GM21381 (cell line): ENCODE measurements around the gene CDH13.
A peak's percentile ranks its signal among the peaks of the same experiment; 100 is the strongest.

Experiments used
- ATAC-seq: cut with Tn5 transposase; IDR thresholded peaks from one replicate; pipeline ENCODE4 v1.9.1; 2021; ENCODE audit warnings: mild to moderate bottlenecking, moderate library complexity; ENCODE audit not compliant: unreplicated experiment

Gene CDH13

DNA sequence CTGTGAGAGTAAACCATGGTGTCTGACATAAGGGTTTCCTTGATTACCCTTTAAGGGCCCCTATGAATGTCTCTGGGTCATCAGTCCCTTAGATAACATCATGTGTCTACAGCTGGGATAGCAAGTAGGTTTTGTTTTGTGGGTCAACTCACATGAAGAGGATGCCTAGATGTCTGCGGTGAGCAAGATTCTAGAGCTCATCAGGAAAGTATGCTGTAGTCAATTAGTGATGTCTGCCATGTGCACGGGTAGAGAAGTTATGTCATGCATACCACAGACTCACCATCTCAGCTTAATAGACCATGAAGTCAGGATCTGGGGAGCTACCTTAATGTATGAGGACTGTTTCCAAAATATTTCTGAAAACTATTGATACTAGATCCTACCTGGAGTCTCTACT lies 57.5 kb downstream of the CDH13 start:
- ATAC-seq, result no peak

DNA sequence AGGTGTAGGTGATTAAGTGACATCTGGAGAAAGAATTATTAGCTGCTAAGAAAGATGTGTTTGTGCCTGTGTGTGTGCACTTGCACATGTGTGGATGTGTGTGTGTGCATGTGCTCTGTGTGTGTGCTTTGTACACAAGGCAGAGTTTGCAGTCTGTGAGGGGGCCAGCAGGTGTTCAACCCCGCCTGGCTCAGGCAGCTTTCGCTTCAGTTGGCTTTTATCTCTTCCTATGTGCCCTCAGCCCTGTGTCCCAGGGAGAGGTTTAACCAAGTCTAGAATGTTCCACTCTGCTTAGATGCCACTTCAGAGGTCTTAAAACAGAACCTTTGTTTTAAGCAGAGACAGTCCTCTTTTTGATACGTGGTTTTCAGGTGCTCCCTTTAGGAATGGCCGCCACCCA lies 58.8 kb downstream of the CDH13 start:
- ATAC-seq, result no peak

DNA sequence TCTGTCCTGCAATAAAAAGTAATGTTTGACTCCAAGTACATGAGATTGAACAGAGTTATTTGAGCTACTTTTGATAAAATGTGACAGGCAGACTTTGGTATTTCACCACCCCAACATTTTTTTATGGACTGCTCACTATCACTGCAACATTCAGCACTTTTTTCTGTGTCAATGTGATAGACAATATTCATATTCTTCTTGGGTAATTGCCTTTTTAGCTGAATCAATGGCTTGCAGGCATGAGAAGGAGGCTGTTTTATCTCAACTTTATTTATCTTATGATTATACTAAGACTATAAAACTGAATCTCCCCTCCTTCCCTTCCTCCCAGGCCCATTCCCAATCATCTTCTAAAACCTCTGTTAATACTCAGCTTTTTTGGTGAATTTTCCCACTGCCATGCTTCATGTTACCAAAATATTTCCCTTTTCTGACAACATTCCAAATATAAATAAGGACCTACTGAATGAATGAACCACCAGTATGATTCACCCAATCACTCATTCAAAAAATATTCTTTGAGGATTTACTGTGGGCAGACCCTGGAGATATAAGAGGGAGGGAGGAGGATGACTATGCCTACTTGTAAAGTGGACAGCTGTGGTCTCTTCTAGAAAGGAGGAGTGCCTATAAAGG lies 67.6 kb downstream of the CDH13 start:
- no peak for ATAC-seq

DNA sequence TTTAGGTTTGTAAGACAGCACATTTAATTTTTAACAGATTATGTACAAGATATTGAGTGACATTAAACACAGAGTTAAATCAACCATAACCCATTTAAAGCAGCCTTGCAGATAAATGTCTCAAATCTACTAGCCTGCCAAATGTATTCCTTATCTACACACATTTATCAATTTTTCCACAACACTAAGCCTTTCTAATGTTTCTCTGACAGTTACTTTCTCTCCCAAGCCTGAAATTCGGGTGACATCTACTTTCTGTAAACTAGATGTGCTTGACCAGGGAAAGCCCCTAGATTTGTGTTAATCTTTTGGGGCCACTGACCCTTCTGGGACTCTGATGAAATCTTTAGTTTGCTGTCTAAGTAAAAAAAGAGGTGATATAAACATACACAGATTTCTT lies 69.0 kb downstream of the CDH13 start:
- ATAC-seq, result no peak

DNA sequence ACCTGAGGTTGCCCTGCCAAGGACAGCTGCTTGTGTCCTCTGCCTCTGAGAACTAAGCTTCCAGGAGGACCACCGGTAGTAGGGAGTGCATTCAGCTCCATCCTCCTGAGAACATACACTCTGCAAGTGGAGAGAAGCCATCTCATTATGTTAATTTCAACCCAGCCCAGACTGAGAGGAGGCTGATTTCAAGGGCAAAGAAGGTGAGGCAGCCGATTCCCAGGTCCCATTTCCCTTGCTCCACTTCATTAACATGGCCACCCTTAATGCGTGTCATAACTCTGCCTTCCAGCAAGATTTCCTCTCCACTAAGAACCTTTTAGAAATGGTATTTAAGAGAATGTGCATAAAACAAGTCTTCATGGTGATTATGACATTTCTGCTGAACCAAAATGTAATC lies 72.5 kb downstream of the CDH13 start:
- ATAC-seq, result no peak

DNA sequence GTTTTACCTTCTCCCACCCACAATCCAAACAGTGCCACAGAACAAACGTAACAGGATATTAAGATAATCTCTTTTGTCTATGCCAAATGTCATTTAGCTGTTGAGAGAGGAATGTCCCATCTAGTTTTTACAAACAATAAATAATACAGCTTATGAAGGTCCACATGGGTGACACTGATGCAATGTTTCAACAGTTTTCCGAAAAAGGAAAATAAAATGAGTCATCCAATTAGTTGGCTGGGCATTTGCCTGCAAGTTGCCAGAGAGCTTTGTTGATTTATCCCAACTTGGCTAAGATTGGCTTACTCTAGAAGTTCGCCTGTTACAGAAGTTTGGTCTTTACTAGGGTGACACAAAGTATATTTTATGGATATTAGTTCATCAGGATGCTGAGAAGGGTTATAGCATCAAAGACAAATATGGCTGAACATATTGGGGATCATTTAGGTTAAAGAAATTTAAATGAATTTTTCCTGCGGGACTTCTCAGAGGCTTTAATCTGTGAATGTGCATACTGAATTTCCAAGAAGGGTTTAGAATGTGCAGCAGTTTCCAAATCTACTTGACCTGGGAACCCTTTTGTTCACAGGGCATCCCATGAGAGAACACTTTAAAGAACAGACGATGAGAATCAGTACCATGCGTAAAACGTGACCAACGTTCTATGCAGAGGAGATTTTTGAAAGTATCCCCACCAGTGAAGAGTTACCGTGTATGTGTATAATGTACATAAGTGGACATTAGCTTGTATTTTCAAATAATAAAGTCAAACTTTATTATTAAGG lies 73.1 kb downstream of the CDH13 start:
- ATAC-seq, result no peak

DNA sequence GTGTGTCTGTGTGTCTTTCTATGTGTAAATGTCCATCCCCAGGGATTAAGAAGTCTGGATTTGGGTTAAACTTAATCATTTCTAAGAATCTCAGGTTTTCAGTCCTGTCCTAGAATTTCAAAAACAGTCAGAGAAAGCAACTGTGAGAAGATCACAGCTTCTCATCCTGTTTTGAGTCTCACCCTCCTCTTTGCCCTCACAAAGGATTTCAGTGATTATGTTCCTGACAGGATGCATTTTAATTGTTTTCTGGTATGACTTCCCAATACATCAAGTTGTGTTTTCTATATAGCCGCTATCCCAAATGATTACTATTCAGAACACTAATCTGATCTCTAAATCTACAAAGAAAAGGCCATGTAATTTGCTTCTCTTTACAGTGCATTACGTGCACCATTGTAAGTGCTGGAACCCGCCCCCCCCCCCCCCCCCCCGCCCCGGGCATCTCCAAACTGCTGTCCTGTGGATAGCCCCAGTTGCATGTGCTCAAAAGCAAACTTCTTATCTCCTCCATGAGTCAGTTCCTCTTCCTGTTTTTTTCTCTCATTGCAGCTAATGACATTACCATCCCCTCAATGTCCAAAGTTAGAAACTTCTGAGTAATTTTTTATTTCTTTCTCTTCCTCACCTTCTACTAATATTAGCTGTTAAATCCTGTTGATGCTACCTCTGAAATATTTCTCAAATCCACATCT lies 73.9 kb downstream of the CDH13 start:
- no peak for ATAC-seq

DNA sequence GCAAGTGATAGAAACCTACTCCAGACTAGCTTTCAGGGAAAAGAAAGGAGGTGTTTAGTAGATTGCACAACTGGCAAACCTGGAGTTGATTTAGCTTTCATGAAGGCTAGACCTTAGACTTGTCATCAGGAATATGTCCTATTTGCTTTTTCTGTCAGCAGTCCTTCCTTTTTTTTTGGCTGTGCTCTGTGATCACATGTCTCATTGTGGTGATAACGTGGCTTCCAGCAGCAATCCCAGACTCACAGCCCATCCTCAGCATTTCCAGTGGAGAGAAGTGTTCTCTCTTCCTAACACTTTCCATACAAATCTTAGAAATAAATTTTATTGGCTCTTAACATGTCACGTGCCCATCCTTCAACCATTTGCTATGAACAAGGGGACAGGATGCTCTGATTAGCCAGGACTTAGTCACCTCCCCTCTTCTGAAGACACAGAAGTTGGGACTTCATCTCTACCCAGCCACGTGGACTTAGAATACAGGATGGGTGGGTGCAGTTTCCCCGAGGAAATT lies 74.7 kb downstream of the CDH13 start:
- no peak for ATAC-seq

DNA sequence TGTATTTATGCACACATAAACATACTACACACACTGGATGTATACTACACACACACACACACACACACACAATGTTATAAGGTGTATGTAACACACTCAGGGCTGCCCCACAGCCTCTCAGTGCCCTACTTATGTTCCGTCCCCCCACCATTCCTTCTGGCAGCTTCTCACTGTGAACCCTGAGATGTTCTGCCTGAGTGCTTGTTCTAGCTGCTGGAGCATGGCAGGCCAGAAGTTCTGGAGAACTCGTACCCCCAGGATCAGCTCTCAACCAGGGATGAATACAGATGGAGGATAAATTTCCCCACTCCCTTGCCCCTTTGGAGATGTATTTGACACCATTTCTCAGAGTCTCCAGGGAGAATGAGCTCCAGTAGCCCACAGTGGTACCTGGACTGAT lies 76.4 kb downstream of the CDH13 start:
- no peak for ATAC-seq

DNA sequence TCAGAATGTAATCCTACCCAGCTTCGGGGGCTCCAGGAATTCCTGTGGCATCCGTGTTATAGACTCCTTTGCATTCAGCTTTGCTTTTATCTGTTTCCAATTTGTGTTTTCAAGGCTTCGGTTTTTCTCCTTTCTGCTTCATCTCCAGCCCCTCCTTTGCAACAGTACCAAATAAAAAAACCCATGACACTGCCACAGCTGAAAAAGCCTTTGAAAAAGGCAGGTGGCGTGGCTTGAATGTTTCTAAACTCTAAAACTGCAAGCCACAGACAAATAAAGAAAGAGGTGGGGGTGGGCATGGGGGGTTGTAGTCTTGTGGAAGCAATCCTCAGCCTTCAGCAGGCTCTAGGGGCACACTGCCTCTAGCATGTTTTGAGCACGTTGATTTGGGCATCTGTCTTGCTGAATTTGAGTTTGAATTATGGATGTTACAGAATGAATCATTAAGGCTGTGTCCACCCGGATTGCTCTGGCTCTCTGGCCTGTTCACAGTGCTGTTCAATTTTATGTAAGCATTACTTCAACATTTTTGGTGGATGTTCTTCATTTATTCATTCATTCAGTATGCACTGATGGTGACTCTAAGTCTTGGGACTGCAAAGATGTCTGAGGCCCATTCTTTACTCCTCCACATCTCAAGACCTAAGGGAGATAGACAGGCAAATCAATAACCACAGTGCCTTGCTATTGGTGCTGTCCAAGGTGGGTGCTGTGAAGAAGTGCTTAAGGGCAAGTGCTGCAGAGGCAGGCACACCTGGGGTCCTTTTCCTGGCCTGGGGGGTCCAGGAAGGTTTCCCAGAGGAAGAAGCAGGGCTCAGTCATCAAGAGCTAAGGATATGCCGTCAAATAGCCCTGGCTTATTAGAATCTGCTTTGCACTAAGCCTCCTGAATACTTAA lies 77.4 kb downstream of the CDH13 start:
- no peak for ATAC-seq

DNA sequence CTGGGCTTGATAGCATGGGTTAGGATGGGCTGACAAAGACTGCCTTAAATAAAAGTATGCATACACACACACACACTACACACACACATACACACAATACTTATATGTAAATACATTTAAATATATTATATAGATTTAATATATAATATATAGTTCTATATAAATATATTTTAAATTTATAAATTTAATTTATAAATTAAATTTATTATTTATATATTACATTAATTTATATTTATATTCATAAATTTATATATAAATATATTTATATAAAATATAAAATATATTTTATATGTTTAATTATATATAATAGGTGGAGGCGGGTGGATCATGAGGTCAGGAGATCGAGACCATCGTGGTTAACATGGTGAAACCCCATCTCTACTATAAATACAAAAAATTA lies 83.2 kb downstream of the CDH13 start:
- no peak for ATAC-seq

DNA sequence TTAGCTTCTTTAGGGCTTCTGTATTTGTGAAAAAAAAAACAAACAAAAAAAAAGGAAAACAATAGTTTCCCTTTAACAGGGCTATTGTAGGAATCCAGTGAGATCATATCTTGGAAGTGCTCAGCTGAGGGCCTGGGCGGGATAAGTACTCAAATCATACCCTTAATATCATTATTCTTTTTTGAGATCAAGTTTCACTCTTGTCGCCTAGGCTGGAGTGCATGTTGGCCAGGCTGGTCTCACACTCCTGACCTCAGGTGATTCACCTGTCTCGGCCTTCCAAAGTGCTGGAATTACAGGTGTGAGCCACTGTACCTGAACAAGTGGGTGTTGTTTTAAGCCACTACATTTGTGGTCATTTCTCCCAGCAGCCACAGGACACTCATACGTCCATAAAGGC lies 87.0 kb downstream of the CDH13 start:
- ATAC-seq, result no peak

DNA sequence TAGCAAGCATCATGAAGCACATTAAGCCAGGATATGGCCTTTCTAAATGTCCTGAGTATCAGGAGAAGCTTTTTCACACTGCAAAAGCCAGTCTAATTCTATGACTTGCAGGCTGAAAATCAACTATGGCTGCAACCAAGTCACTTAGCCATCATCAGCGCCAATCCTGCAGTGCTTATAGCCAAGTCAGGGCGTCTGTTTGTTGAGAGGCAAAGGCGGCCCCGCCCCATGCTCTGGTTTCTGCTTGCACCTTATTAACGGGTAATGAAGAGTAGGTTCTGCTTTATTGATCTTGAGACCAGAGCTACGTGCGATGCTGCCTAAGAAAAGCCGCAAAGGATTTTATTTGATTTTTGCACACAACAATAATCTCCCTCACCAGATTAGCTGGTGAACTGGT lies 88.4 kb downstream of the CDH13 start:
- ATAC-seq, result no peak

DNA sequence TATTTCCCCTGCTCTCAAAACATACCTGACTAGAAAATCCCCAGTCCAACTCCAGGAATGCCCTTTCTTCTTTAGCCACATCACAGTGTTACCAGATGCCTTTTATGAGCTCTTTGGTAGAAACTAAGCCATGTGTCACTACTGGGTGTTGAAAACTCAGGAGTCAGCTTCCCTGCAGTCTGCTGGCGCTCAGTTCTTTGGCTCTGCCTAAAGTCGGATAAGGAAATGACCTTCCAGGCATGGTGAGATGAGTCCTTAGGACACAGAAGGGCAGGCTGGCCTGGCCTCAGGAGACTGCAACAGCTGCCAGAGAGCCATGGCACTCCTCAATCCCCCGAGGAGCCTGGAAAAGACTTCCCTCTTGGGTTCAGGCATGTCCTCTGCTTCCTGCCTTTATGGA lies 89.1 kb downstream of the CDH13 start:
- ATAC-seq, result no peak

DNA sequence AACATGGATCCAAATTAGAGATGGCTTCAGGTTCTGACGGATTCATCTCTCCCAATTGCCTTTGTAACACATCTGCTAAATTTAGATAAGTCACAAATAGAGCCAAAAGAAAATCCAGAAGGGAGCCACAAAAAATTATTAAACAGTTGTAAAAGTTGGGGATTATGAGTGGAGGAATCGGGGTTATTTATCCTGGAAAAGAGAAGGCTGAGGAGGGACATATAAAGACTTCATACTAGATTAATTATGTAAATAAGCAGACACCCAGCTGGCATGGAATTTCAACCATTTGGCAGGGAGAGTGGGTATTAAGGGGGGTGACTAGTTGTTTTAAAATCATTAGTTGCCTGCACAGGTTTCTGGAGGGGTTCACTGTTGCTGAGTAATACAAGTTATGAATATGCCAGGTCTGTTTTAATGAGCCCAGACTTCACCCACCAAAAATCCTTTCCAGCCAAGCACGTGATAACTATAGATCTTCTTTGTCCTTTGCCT lies 89.6 kb downstream of the CDH13 start:
- ATAC-seq, result no peak

DNA sequence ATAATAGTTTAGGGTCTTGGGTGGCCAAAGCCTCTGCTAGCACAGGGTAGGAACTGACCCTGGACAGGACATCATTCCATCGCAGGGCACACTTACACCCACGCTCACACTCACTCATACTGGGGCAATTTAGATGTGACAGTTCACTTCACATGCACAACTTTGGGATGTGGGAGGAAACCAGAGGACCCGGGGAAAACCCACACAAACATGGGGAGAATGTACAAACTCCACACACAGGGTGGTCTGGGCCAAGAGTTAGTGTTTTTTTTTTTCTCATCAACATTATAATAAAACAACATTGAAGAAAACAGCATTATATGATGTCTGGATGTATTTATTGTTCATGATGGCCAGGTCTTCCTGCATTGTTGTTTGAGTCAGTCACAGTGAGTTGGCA lies 93.6 kb downstream of the CDH13 start:
- no peak for ATAC-seq

DNA sequence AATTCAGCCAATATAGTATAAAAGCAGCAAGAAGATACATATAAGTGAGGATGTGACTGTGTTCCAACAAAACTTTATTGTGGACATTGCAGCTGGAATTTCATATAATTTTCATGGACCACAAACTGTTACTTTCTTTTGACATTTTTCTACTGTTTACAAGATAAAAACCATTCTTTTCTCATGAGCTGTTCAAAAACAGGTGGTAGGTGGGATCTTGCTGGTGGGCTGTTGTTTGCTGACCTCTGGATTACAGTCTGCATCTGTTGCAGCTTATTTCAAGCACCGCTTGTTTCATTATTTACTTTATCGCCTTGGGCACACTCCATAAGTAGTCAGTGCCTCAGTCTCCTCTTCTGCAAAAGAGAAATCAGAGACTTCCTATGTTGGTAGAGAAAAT lies 99.5 kb downstream of the CDH13 start:
- no peak for ATAC-seq

DNA sequence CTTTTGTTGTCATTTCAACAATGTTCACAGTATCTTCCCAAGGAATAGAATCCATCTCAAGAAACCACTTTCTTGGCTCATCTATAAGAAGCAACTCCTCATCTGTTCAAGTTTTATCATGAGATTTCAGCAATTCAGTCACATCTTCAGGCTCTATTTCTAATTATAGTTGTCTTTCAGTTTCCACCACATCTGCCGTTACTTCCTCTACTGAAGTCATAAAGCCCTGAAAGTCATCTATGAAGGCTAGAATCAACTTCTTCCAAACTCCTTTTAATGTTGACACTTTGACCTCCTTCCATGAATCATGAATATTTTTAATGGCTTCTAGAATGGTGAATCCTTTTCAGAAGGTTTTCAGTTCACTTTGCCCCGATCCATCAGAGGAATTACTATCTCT lies 102.1 kb downstream of the CDH13 start:
- ATAC-seq, result no peak

DNA sequence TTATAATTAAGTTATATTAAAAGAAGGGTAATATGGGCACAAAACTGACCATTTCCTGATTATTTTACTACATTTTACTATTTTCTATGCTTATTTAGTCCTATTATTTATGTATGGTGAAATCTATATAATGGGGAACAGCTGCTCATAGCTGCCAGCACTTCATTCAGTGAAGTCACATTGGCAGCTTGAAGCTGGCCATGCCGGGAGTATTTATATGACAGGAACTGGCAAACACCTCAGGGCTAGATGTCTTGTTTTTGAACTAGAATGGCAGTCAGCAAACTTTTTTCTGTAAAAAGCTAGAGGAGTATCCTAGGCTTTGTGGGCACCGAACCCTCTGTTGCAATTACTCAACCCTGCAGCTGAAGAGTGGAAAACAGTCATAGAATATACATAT lies 104.1 kb downstream of the CDH13 start:
- ATAC-seq, result no peak

DNA sequence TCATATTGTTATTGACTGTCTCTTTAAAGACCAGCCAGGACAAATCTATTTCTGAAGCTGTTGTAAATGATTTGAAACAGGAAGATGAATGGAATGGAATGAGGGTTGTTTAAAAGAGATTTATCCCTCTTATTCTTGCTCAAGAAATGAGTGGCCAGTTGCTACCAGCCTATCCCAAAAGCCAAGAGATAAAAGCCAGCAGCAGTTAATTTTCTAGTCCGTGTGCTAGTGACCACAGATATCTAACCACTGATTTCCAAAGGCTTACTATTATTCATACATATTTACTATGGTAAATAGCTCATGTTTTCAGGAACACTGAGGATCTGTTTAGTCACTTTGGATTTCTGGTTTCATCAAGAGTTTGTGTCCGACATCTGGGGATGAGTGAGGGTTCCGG lies 105.7 kb downstream of the CDH13 start:
- ATAC-seq, result no peak

DNA sequence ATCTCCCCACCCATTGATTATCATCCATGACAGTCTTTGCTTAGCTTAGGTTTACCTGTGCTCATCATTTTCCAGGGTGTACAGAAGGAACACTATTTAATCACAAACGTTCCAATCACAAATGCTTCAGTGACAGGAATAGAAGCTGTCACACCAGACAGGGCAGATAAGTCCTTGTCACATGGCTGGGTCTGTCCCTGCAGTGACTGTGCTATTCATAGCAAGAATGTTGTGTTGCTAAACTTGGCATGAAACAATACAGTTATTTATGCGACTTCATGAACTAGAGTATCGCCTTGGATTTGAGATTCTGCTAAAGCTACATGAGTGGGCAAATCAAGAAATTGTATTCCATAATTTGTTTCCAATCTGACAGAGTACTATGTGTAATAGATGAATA lies 108.4 kb downstream of the CDH13 start:
- peak; percentile 54 for ATAC-seq
